ENCODE data around the gene PPP4R3A.
"Not testable (repeated sequence)": the region's sequence is repeated elsewhere in the genome, so short reads cannot be mapped to it uniquely, and the experiment has no call there.

Gene PPP4R3A

GRCh38 chr14:91429385-91429784 lies 80.7 kb downstream of the PPP4R3A start:
- DNase-seq: no peak

GRCh38 chr14:91428931-91429330 lies 81.2 kb downstream of the PPP4R3A start:
- DNase-seq: not testable (repeated sequence)

GRCh38 chr14:91425531-91425944 lies 84.6 kb downstream of the PPP4R3A start:
- DNase-seq: not testable (repeated sequence)

- DNase-seq: no peak
Observed at GRCh38 chr14:91424813-91425530, 85.1 kb downstream of the PPP4R3A start.

GRCh38 chr14:91420686-91421085 lies 89.4 kb downstream of the PPP4R3A start:
- DNase-seq: no peak

- no peak for DNase-seq
Observed at GRCh38 chr14:91419451-91419850, 90.7 kb downstream of the PPP4R3A start.

- DNase-seq: no peak
Observed at GRCh38 chr14:91419044-91419397, 91.1 kb downstream of the PPP4R3A start.

GRCh38 chr14:91418387-91419043 lies 91.6 kb downstream of the PPP4R3A start:
- DNase-seq: no peak

GRCh38 chr14:91417983-91418386 lies 92.1 kb downstream of the PPP4R3A start:
- no peak for DNase-seq

- DNase-seq: no peak
Observed at GRCh38 chr14:91417120-91417982, 92.8 kb downstream of the PPP4R3A start, which contains the start of gene CCDC88C. CCDC88C (minus strand) TSS chr14:91417820; CDS start chr14:91417690, 130 bp downstream.

- DNase-seq: no peak
Observed at GRCh38 chr14:91416744-91417119, 93.4 kb downstream of the PPP4R3A start.

- DNase-seq: no peak
Observed at GRCh38 chr14:91415794-91416743, 94.0 kb downstream of the PPP4R3A start.

- DNase-seq: no peak
Observed at GRCh38 chr14:91414475-91414833, 95.7 kb downstream of the PPP4R3A start.

GRCh38 chr14:91413547-91414474 lies 96.3 kb downstream of the PPP4R3A start:
- no peak for DNase-seq

GRCh38 chr14:91412939-91413338 lies 97.2 kb downstream of the PPP4R3A start:
- DNase-seq: no peak

GRCh38 chr14:91410771-91411536 lies 99.2 kb downstream of the PPP4R3A start:
- DNase-seq: no peak

- DNase-seq: no peak
Observed at GRCh38 chr14:91409928-91410718, 100.0 kb downstream of the PPP4R3A start.

- DNase-seq: not testable (repeated sequence)
Observed at GRCh38 chr14:91409240-91409639, 100.9 kb downstream of the PPP4R3A start.
